ENCODE measurements around the gene RPUSD4.

GRCh38 chr11:126164781-126165180, 46.7 kb downstream of the RPUSD4 start:
- TF ChIP-seq CTCF (IDR thresholded peaks at IDR 0.05): no peak
- TF ChIP-seq POLR2A (IDR thresholded peaks at IDR 0.05): no peak

All from lower leg skin (tissue), 3 donors.